Endothelial cell (in vitro differentiated cells): Measurements from ENCODE around the gene SPDEF. TPM values are rescaled to one million over a fixed set of nuclear protein-coding genes. Genes with fewer than 3 reads are reported as not detected.
A peak's percentile ranks its signal among the peaks of the same experiment; 100 is the strongest.

Experiments used
- DNase-seq: peaks from one replicate; pipeline ENCODE4 v3.0.0; 2021; ENCODE audit warnings: low spot score
- H3K27ac Mint-ChIP-seq: one replicate; pipeline ENCODE4 v1.8.0; 2021; ENCODE audit warnings: mixed read lengths, inconsistent platforms; ENCODE audit not compliant: unreplicated experiment
- H3K27me3 Mint-ChIP-seq: one replicate; pipeline ENCODE4 v1.8.0; 2021; ENCODE audit warnings: mild to moderate bottlenecking, moderate library complexity, mixed read lengths, inconsistent platforms; ENCODE audit not compliant: unreplicated experiment
- H3K36me3 Mint-ChIP-seq: one replicate; pipeline ENCODE4 v1.8.0; 2021; ENCODE audit warnings: mild to moderate bottlenecking, low read depth, mixed read lengths, inconsistent platforms; ENCODE audit not compliant: unreplicated experiment
- H3K4me1 Mint-ChIP-seq: one replicate; pipeline ENCODE4 v1.8.0; 2021; ENCODE audit warnings: mild to moderate bottlenecking, mixed read lengths, inconsistent platforms; ENCODE audit not compliant: unreplicated experiment
- H3K4me3 Mint-ChIP-seq: one replicate; pipeline ENCODE4 v1.8.0; 2021; ENCODE audit warnings: mild to moderate bottlenecking, mixed read lengths, inconsistent platforms; ENCODE audit not compliant: unreplicated experiment
- H3K9me3 Mint-ChIP-seq: one replicate; pipeline ENCODE4 v1.8.0; 2021; ENCODE audit warnings: mixed read lengths, inconsistent platforms; ENCODE audit not compliant: unreplicated experiment
- CTCF ChIP-seq: fragments of 200-600 bp; sonication (generic); IDR thresholded peaks from one replicate; pipeline ENCODE4 v1.5.0; 2021; ENCODE audit warnings: antibody characterized with exemption; ENCODE audit not compliant: unreplicated experiment
- total RNA-seq: library from RNA; stranded (reverse); fragmentation: NEBNext Ultra II Directional; extraction: Animal tissue kit (Norgen Biotek cat#: 25700); gene quantifications from one replicate; pipeline ENCODE4 v1.2.1, GENCODE V29; 2021; ENCODE audit not compliant: unreplicated experiment

The SPDEF gene
- total RNA-seq, 1 donor from 2014 or later = not detected

GRCh38 chr6:34510299-34510698 lies 45.8 kb downstream of the SPDEF start:
- H3K36me3 Mint-ChIP-seq = no peaks in the 10 kb centered on the region
- DNase-seq = no peak
- H3K4me1 Mint-ChIP-seq = peaks cover 4% of the 10 kb centered on the region
- no peak for TF ChIP-seq CTCF
- H3K27ac Mint-ChIP-seq = no peak overlapping the region
- no peak overlapping the region for H3K4me3 Mint-ChIP-seq
- H3K9me3 Mint-ChIP-seq = no peaks in the 10 kb centered on the region
- H3K27me3 Mint-ChIP-seq = peaks cover 9% of the 10 kb centered on the region

GRCh38 chr6:34509782-34510181 lies 46.3 kb downstream of the SPDEF start:
- H3K27ac Mint-ChIP-seq = no peak overlapping the region
- no peak for DNase-seq
- H3K4me3 Mint-ChIP-seq = no peak overlapping the region
- H3K36me3 Mint-ChIP-seq = no peaks in the 10 kb centered on the region
- H3K27me3 Mint-ChIP-seq = peaks cover 9% of the 10 kb centered on the region
- no peak for TF ChIP-seq CTCF
- peaks cover 4% of the 10 kb centered on the region for H3K4me1 Mint-ChIP-seq
- no peaks in the 10 kb centered on the region for H3K9me3 Mint-ChIP-seq

GRCh38 chr6:34508425-34508824 lies 47.7 kb downstream of the SPDEF start:
- no peak for DNase-seq
- Mint-ChIP-seq H3K4me3 (no peak overlapping the region), H3K27ac (no peak overlapping the region), H3K27me3 (peaks cover 5% of the 10 kb centered on the region), H3K4me1 (no peaks in the 10 kb centered on the region), H3K36me3 (no peaks in the 10 kb centered on the region), H3K9me3 (no peaks in the 10 kb centered on the region)
- peak; percentile 14 for TF ChIP-seq CTCF

DNA sequence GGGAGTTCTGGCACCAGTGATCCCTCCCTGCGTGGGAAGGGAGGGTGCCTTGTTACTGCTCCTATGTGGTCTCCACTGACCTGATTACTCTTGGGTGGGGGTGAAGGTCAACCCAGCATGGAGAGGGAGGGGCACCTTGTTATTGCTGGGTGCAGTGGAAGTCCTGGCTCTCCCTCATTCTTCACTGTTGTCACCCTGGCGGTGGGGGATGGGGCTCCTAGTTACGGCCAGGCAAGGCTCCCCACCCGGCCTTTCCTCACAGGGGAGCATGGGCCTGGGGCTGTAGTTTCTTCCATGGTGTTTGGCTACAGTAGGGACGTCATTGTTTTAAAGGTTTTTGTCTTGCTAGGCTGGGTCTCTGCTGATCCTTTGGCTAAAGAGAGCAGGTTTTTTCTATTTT lies 49.4 kb downstream of the SPDEF start:
- H3K4me3 Mint-ChIP-seq = no peak overlapping the region
- H3K36me3 Mint-ChIP-seq = no peaks in the 10 kb centered on the region
- peaks cover 2% of the 10 kb centered on the region for H3K27me3 Mint-ChIP-seq
- no peaks in the 10 kb centered on the region for H3K4me1 Mint-ChIP-seq
- no peaks in the 10 kb centered on the region for H3K9me3 Mint-ChIP-seq
- H3K27ac Mint-ChIP-seq = no peak overlapping the region
- no peak for TF ChIP-seq CTCF
- DNase-seq = no peak

- Mint-ChIP-seq H3K36me3 (no peaks in the 10 kb centered on the region), H3K4me1 (no peaks in the 10 kb centered on the region), H3K27me3 (peaks cover 4% of the 10 kb centered on the region), H3K9me3 (no peaks in the 10 kb centered on the region), H3K27ac (no peak overlapping the region), H3K4me3 (no peak overlapping the region)
- no peak for DNase-seq
- TF ChIP-seq CTCF = no peak
Observed at GRCh38 chr6:34497411-34497810, 58.7 kb downstream of the SPDEF start.
